NB4 (cell line): ENCODE measurements around the gene CLPTM1L.

Source experiments
- DNase-seq: peaks from one replicate; pipeline ENCODE4 v3.0.0; 2010; ENCODE audit warnings: low read depth
- H3K4me3 ChIP-seq: one replicate; pipeline ENCODE4 v1.5.1; 2011; ENCODE audit warnings: mild to moderate bottlenecking, low read depth, low read length, moderate library complexity
- CTCF ChIP-seq: IDR thresholded peaks from one replicate; pipeline ENCODE4 v1.5.1; 2012; ENCODE audit warnings: low read depth, low read length
- MAX ChIP-seq: IDR thresholded peaks from 2 replicates; pipeline ENCODE4 v1.6.1; 2011; ENCODE audit warnings: low read depth, low read length
- MYC ChIP-seq: IDR thresholded peaks from 2 replicates; pipeline ENCODE4 v1.6.1; 2011; ENCODE audit warnings: low read depth, low read length
- POLR2A ChIP-seq: IDR thresholded peaks from 2 replicates; pipeline ENCODE4 v1.6.1; 2011; ENCODE audit warnings: mild to moderate bottlenecking; ENCODE audit not compliant: insufficient read length; ENCODE audit errors: extremely low read depth

CLPTM1L gene

GRCh38 chr5:1280177-1281037, 64.5 kb downstream of the CLPTM1L start:
- no peak for DNase-seq
- no peak for TF ChIP-seq MYC
- TF ChIP-seq POLR2A, result no peak
- TF ChIP-seq CTCF, result no peak
- no peak for TF ChIP-seq MAX
- no peak overlapping the region for H3K4me3 ChIP-seq

GRCh38 chr5:1279443-1280151, 65.3 kb downstream of the CLPTM1L start:
- DNase-seq, result no peak
- TF ChIP-seq POLR2A (no peak), MAX (no peak), MYC (no peak), CTCF (no peak)
- H3K4me3 ChIP-seq, result no peak overlapping the region

GRCh38 chr5:1278656-1279442, 66.0 kb downstream of the CLPTM1L start:
- no peak for DNase-seq
- TF ChIP-seq CTCF (no peak), MAX (no peak), POLR2A (no peak), MYC (no peak)
- no peak overlapping the region for H3K4me3 ChIP-seq

- H3K4me3 ChIP-seq, result no peak overlapping the region
- no peak for DNase-seq
- no peak for TF ChIP-seq MAX
- no peak for TF ChIP-seq MYC
- TF ChIP-seq POLR2A, result no peak
- TF ChIP-seq CTCF, result no peak
These were observed 66.7 kb downstream of the CLPTM1L start for GRCh38 chr5:1278216-1278615.

GRCh38 chr5:1277781-1278180, 67.1 kb downstream of the CLPTM1L start:
- no peak overlapping the region for H3K4me3 ChIP-seq
- TF ChIP-seq POLR2A, result no peak
- TF ChIP-seq MYC, result no peak
- no peak for TF ChIP-seq CTCF
- no peak for TF ChIP-seq MAX
- no peak for DNase-seq
